Measurements from ENCODE around the gene DPH7. TPM values are rescaled to one million over a fixed set of nuclear protein-coding genes. Genes with fewer than 3 reads are reported as not detected.
"Not testable (repeated sequence)": the region's sequence is repeated elsewhere in the genome, so short reads cannot be mapped to it uniquely, and the experiment has no call there.

Gene DPH7
- total RNA-seq, result 10 to 100 TPM; 32.5 to 78.0 TPM

GRCh38 chr9:137578518-137579258, at the start of gene DPH7:
DPH7 (minus strand) TSS chr9:137578925; CDS start chr9:137578777, 148 bp downstream.
- Mint-ChIP-seq H3K36me3 (peaks cover 10% of the 10 kb centered on the region), H3K27me3 (no peaks in the 10 kb centered on the region), H3K27ac (peak within 1 kb of the TSS in 1 of 2 donors; percentile 59), H3K4me3 (peak within 1 kb of the TSS; percentile 83), H3K4me1 (ENCODE audit: low read depth in 2 of 2) (peaks cover 27% of the 10 kb centered on the region in 2 donors), H3K9me3 (no peaks in the 10 kb centered on the region)
- ATAC-seq (peak; percentile 99), DNase-seq (ENCODE audit: low spot score) (peak; percentile 98)

- Mint-ChIP-seq H3K4me1 (ENCODE audit: low read depth in 2 of 2) (peaks cover 45 to 46% of the 10 kb centered on the region in 2 donors), H3K27ac (peak overlapping the region; percentile 60 to 93)
- not testable (repeated sequence) for H3K27me3 Mint-ChIP-seq; DNase-seq (ENCODE audit: low spot score); H3K4me3 Mint-ChIP-seq; ATAC-seq; H3K9me3 Mint-ChIP-seq; H3K36me3 Mint-ChIP-seq
Measured at GRCh38 chr9:137627406-137627805, 48.7 kb upstream of the DPH7 start.

DNA sequence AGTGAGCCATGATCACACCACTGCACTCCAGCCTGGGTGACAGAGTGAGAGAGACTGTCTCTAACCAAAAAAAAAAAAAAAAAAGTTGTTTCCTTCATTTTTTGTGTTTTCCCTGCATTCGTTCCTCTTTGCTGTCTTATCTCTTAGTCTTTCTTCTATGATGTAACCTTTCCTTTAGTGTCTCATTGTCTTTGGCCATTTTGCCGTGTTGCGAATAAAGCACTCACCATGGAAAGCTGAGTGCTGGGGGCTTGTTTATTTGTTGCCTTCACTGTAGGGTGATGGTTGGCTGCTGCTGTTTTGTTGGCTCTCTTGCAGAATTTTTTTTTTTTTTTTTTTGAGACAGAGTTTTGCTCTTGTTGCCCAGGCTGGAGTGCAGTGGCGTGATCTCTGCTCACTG, 47.7 kb upstream of the DPH7 start:
- peaks cover 42 to 48% of the 10 kb centered on the region in 2 donors for H3K4me1 Mint-ChIP-seq (ENCODE audit: low read depth in 2 of 2)
- DNase-seq (ENCODE audit: low spot score) (no peak), ATAC-seq (no peak)
- H3K27ac Mint-ChIP-seq, result peak overlapping the region in 1 of 2 donors; percentile 41
- no peaks in the 10 kb centered on the region for H3K36me3 Mint-ChIP-seq
- H3K9me3 Mint-ChIP-seq, result no peaks in the 10 kb centered on the region
- no peaks in the 10 kb centered on the region for H3K27me3 Mint-ChIP-seq
- peak overlapping the region; percentile 56 for H3K4me3 Mint-ChIP-seq

- not testable (repeated sequence) for DNase-seq (ENCODE audit: low spot score); H3K4me3 Mint-ChIP-seq; ATAC-seq; H3K27ac Mint-ChIP-seq; H3K9me3 Mint-ChIP-seq; H3K27me3 Mint-ChIP-seq; H3K36me3 Mint-ChIP-seq
- peaks cover 44 to 52% of the 10 kb centered on the region in 2 donors for H3K4me1 Mint-ChIP-seq (ENCODE audit: low read depth in 2 of 2)
Measured at GRCh38 chr9:137622211-137622610, 43.5 kb upstream of the DPH7 start.

- Mint-ChIP-seq H3K4me1 (ENCODE audit: low read depth in 2 of 2) (peaks cover 41 to 49% of the 10 kb centered on the region in 2 donors), H3K36me3 (peaks cover 6% of the 10 kb centered on the region), H3K4me3 (peak overlapping the region; percentile 91), H3K9me3 (no peaks in the 10 kb centered on the region), H3K27ac (peak overlapping the region in 1 of 2 donors; percentile 88), H3K27me3 (no peaks in the 10 kb centered on the region)
- ATAC-seq, result no peak
- DNase-seq (ENCODE audit: low spot score), result no peak
Measured at GRCh38 chr9:137621131-137621757, 42.5 kb upstream of the DPH7 start.

GRCh38 chr9:137620581-137620980, 41.9 kb upstream of the DPH7 start:
- H3K9me3 Mint-ChIP-seq, result no peaks in the 10 kb centered on the region
- H3K4me3 Mint-ChIP-seq, result peak overlapping the region; percentile 91

GRCh38 chr9:137620048-137620405, 41.3 kb upstream of the DPH7 start:
- no peak for DNase-seq (ENCODE audit: low spot score)
- peak overlapping the region; percentile 91 for H3K4me3 Mint-ChIP-seq
- peaks cover 6% of the 10 kb centered on the region for H3K36me3 Mint-ChIP-seq
- H3K4me1 Mint-ChIP-seq (ENCODE audit: low read depth in 2 of 2), result peaks cover 34 to 41% of the 10 kb centered on the region in 2 donors
- H3K9me3 Mint-ChIP-seq, result no peaks in the 10 kb centered on the region
- no peak for ATAC-seq
- no peaks in the 10 kb centered on the region for H3K27me3 Mint-ChIP-seq
- peak overlapping the region; percentile 83 to 88 for H3K27ac Mint-ChIP-seq

More at GRCh38 chr9:137620581-137620980, 41.9 kb upstream of the DPH7 start:
- H3K4me1 Mint-ChIP-seq (ENCODE audit: low read depth in 2 of 2), result peaks cover 40 to 47% of the 10 kb centered on the region in 2 donors
- DNase-seq (ENCODE audit: low spot score), result no peak
- peak overlapping the region in 1 of 2 donors; percentile 88 for H3K27ac Mint-ChIP-seq
- H3K27me3 Mint-ChIP-seq, result no peaks in the 10 kb centered on the region
- peaks cover 6% of the 10 kb centered on the region for H3K36me3 Mint-ChIP-seq
- no peak for ATAC-seq

DNA sequence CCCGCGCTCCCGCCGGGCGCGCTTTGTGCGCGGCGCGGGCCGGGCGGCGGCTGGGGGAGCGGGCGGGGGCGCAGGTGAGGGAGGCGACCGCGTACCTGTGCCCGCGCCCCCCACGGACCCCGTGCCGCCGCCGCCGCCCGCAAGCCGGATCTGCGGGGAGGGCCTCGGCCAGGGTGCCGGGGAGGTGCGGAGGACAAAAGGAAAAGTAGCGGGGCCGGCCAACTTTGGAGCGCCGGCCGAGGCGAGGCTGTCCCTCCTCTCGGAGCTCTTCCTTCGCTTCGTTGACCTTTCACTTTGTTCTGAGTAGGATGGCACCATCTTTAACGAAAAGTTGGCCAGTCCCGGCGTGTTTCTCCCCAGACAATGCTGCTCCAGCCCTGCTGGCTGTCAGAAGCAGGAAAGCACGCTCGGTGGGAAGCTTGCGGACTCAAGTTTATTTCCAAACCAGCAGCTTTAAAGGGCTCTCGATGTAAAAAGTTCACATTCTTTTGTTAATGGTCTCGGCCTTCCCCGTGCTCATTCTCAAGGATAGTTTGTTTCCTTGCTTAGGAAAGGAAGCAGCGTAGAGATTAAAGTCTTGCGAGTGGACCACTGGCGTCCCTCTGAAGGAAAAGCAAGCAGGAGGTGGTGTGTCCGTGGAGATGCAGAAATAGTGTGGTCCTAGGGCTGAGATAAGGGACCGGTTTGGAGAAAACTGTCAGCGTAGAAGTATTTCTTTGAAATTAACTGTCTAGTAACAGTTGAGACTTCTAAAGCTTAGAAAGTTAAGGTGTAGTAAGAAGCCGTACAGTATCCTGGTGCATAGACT, 40.7 kb upstream of the DPH7 start:
- Mint-ChIP-seq H3K27me3 (no peaks in the 10 kb centered on the region), H3K4me3 (peak overlapping the region; percentile 91)
- peak; percentile 10 to 13 for ATAC-seq

GRCh38 chr9:137618105-137619067, 39.7 kb upstream of the DPH7 start, which contains the start of gene EHMT1:
EHMT1 (plus strand) TSS chr9:137619005; CDS start chr9:137619029, 24 bp downstream.
- peak within 1 kb of the TSS; percentile 91 for H3K4me3 Mint-ChIP-seq
- DNase-seq (ENCODE audit: low spot score) (peak; percentile 92), ATAC-seq (peak; percentile 94 to 95)
- H3K9me3 Mint-ChIP-seq, result no peaks in the 10 kb centered on the region
- no peaks in the 10 kb centered on the region for H3K27me3 Mint-ChIP-seq
- H3K36me3 Mint-ChIP-seq, result peaks cover 6% of the 10 kb centered on the region
- H3K4me1 Mint-ChIP-seq (ENCODE audit: low read depth in 2 of 2), result peaks cover 31 to 34% of the 10 kb centered on the region in 2 donors
- H3K27ac Mint-ChIP-seq, result peak within 1 kb of the TSS; percentile 83 to 88

More for the DNA sequence above, 40.7 kb upstream of the DPH7 start:
- Mint-ChIP-seq H3K4me1 (ENCODE audit: low read depth in 2 of 2) (peaks cover 34 to 39% of the 10 kb centered on the region in 2 donors), H3K36me3 (peaks cover 6% of the 10 kb centered on the region), H3K9me3 (no peaks in the 10 kb centered on the region), H3K27ac (peak overlapping the region; percentile 83 to 88)
- DNase-seq (ENCODE audit: low spot score), result no peak

GRCh38 chr9:137615387-137615871, 36.7 kb upstream of the DPH7 start:
- Mint-ChIP-seq H3K27ac (no peak overlapping the region), H3K4me3 (no peak overlapping the region), H3K4me1 (ENCODE audit: low read depth in 2 of 2) (peaks cover 18 to 20% of the 10 kb centered on the region in 2 donors), H3K27me3 (no peaks in the 10 kb centered on the region), H3K9me3 (no peaks in the 10 kb centered on the region), H3K36me3 (peaks cover 6% of the 10 kb centered on the region)
- DNase-seq (ENCODE audit: low spot score) (no peak), ATAC-seq (no peak)

GRCh38 chr9:137614631-137615386, 36.1 kb upstream of the DPH7 start:
- peaks cover 15% of the 10 kb centered on the region in 2 donors for H3K4me1 Mint-ChIP-seq (ENCODE audit: low read depth in 2 of 2)
- H3K27ac Mint-ChIP-seq, result no peak overlapping the region
- no peaks in the 10 kb centered on the region for H3K9me3 Mint-ChIP-seq
- H3K27me3 Mint-ChIP-seq, result no peaks in the 10 kb centered on the region
- DNase-seq (ENCODE audit: low spot score) (no peak), ATAC-seq (no peak)
- peaks cover 5% of the 10 kb centered on the region for H3K36me3 Mint-ChIP-seq
- H3K4me3 Mint-ChIP-seq, result no peak overlapping the region

Measured in natural killer cell treated with Interleukin-12 subunit alpha and Interleukin-12 subunit beta and Interleukin-15 and Interleukin-18, amount 100 ng/mL, for 72 hours (primary cell).